Sciatic nerve (tissue), 2 donors: Measurements from ENCODE around the gene NHERF1. TPM values are rescaled to one million over a fixed set of nuclear protein-coding genes. Genes with fewer than 3 reads are reported as not detected.
A peak's percentile ranks its signal among the peaks of the same experiment; 100 is the strongest.

ENCODE experiments used
- ATAC-seq: fragments of 200-7000 bp; cut with Tn5 transposase; one replicate; pipeline ENCODE4 v1.9.1; 2020; ENCODE audit warnings: mild to moderate bottlenecking, moderate library complexity
- DNase-seq: peaks from one replicate; pipeline ENCODE4 v3.0.0-alpha.2; 2020; ENCODE audit warnings: low spot score
- intact Hi-C: fragments of 100-400 bp; cut with DNase I; formaldehyde crosslinking; loops from one replicate; pipeline ENCODE4 v1.14.2; 2022
- total RNA-seq: library from RNA; stranded (reverse); fragmentation: NEBNext Ultra II Directional; extraction: Animal tissue kit (Norgen Biotek cat#: 25700); gene quantifications from one replicate; pipeline ENCODE4 v1.2.1, GENCODE V29; 2021
- donor health status: DM: no; HTN: no; CAD: no.
- donor health status: DM: no; HTN: no; CAD: no.

Gene NHERF1
- total RNA-seq, 1 donor from 2014 or later: 39.0 TPM

DNA sequence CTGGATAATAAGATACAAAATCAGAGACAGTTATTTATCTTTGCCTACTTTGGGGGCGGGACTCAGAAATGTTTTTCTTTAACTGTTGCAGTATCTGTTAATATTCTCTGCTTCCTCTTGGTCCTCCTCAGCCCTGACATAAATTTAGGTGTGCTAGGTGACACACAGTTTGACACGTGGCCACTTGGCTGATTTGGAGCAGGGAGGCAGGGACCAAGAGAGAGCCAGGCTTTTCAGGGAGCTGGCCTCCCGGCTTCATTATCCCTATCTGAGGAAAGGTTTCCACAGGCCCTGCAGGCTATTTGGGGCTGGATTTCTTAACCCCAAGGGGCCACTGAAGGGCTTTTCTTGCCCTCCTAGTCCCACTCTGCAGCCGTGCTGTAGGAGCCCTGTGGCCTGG lies 47.8 kb downstream of the NHERF1 start:
- ATAC-seq: no peak

DNA sequence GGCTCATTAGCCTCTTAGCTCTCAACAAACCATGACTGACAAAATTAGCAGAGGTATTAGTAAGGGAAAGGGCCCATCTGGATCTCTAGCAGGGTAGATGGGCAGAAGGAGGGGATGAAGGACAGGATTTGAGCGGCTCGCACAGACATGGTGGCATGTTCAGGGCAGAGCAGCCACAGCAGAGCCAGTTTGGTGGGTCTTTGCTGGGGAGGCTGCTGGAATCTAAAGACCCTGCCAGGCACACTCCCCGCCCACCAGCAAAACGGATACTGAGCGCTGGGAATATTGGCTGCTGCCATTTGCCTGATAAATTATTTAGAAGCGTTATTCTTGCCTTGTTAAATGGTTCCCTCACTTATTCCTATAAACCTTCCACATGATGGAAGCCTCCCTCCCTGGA lies 48.4 kb downstream of the NHERF1 start:
- ATAC-seq (no peak), DNase-seq (no peak)
- intact Hi-C loops: no loop called here

More for the DNA sequence above, 47.8 kb downstream of the NHERF1 start:
- DNase-seq: no peak
- intact Hi-C loops: no loop called here

DNA sequence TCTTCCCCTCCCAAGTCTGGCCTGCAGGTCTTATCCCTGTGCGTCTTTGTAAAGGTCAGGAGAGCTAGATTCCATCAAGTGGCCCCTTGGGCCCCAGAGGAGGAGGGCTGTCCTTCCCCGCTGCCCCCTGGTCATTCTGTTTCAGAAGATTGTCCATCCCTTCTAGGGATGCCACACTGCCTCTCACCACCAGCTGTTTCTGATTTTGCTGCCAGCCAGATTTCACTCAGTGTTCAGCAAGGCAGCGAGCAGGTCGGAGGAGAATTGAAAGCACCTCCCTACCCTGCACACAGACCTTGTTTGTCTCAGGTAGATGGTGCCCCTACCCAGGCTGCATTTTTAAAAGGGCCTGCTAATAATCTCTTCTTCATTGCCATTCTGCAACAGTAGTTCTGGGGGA lies 49.4 kb downstream of the NHERF1 start:
- intact Hi-C loops: no loop called here
- ATAC-seq (peak; percentile 21), DNase-seq (no peak)

- DNase-seq (no peak), ATAC-seq (peak; percentile 47)
- intact Hi-C loops: no loop called here
Measured at GRCh38 chr17:74798239-74798707, 49.8 kb downstream of the NHERF1 start.

GRCh38 chr17:74799097-74799496 lies 50.7 kb downstream of the NHERF1 start:
- DNase-seq: no peak
- intact Hi-C loops: no loop called here
- no peak for ATAC-seq

GRCh38 chr17:74800531-74800930 lies 52.1 kb downstream of the NHERF1 start:
- intact Hi-C loops: no loop called here
- DNase-seq (no peak), ATAC-seq (no peak)

DNA sequence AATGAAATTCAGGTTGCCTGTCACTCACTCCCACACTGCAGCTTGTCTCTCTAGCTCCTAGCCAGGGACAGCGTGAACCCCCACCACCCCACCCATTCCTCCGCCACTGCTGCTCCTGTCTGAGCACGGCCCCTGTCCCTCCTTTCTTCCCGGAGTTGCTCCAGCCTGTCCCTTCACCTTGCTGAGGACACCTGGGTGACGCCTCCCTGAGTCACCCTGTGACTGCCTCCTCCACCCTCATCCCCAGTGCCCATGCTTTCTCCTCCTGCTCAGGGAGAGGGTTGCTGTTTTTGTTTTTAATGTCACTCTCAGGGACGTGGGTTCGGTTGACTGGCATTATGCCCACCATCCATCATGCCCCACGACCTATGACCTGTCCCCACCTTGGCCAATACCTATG lies 53.5 kb downstream of the NHERF1 start:
- intact Hi-C loops: no loop called here

GRCh38 chr17:74803388-74803930 lies 55.0 kb downstream of the NHERF1 start:
- intact Hi-C loops: no loop called here
- ATAC-seq: no peak
- no peak for DNase-seq

More for the DNA sequence above, 53.5 kb downstream of the NHERF1 start:
- DNase-seq (no peak), ATAC-seq (no peak)

GRCh38 chr17:74803971-74804370 lies 55.5 kb downstream of the NHERF1 start:
- intact Hi-C loops: no loop called here
- no peak for DNase-seq
- no peak for ATAC-seq

GRCh38 chr17:74804683-74805082 lies 56.3 kb downstream of the NHERF1 start:
- no peak for ATAC-seq

GRCh38 chr17:74805591-74805991 lies 57.2 kb downstream of the NHERF1 start:
- intact Hi-C loops: no loop called here
- DNase-seq: no peak
- ATAC-seq: no peak

More at GRCh38 chr17:74804683-74805082, 56.3 kb downstream of the NHERF1 start:
- intact Hi-C loops: no loop called here
- no peak for DNase-seq

- ATAC-seq: no peak
- intact Hi-C loops: no loop called here
- no peak for DNase-seq
Measured at GRCh38 chr17:74806334-74806733, 57.9 kb downstream of the NHERF1 start.

DNA sequence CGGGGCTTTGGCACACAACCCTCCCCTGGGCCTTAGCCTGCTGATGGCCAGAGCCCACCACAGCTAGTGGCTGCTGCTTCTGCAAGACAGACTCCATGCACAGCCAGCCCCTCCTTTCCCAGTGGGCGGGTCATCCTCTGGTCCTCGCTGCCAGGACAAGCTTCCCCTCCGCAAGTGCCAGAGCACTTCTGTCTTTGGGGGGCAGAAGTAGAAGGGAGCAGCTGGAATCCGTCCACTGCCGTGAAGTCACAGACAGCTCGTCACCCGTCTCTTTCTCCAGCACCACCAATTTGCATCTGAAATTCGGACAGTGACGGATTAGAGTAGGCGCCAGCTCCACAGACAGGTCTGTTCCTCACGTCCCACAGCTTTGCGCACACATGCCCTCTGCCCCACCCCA lies 59.0 kb downstream of the NHERF1 start:
- intact Hi-C loops: no loop called here
- DNase-seq: no peak
- no peak for ATAC-seq

GRCh38 chr17:74807925-74808324 lies 59.5 kb downstream of the NHERF1 start:
- no peak for DNase-seq
- intact Hi-C loops: no loop called here
- no peak for ATAC-seq

GRCh38 chr17:74808714-74809430 lies 60.4 kb downstream of the NHERF1 start:
- ATAC-seq (no peak), DNase-seq (no peak)
- intact Hi-C loops: no loop called here

GRCh38 chr17:74810699-74811485 lies 62.5 kb downstream of the NHERF1 start:
- DNase-seq (no peak), ATAC-seq (peak; percentile 82)
- intact Hi-C loops: no loop called here

DNA sequence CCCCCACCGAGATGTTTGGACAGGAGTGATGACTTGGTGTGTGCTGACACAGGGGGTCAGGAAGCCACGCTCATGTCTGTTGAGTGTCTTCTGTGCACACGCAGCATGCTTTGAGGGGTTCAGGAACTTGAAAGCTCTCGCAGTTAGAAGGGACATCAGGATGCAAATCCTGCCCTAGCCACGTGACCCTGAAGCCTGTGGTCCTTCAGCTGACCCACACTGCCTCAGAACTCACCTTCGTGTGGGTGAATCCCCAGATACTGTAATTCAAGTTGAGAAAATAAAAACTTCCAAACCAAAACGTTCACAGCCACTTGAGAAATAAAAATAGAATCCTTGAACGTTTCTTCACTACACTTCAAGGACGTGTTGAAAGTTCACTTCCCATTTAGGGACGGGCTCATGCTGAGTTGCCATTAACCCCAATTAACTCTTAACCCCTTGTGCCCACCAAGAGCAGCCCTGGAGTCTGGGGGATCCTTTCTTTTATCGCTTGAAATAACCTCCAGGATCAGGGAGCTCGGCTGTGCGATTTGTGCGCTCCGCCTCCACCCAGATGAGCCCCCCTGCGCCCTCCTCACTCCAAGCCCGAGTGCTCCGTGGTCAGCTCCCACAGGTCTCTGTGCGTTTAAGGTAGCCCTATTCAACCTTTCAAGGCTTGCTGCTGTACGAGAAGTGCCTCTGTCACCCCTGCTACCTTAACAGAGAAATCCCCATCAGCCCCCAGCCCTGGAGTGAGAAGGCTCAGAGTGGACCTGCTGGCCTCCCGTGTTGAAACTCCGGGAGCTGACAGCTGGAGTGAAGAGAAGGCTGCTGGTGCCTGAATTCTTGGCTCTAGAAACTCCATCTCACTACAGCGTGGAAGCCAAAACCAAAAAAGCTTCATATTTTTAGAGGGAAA lies 63.9 kb downstream of the NHERF1 start:
- DNase-seq: no peak
- ATAC-seq: peak; percentile 14
- intact Hi-C loops: no loop called here

- DNase-seq (no peak), ATAC-seq (no peak)
- intact Hi-C loops: no loop called here
Measured at GRCh38 chr17:74814453-74814852, 66.0 kb downstream of the NHERF1 start.

DNA sequence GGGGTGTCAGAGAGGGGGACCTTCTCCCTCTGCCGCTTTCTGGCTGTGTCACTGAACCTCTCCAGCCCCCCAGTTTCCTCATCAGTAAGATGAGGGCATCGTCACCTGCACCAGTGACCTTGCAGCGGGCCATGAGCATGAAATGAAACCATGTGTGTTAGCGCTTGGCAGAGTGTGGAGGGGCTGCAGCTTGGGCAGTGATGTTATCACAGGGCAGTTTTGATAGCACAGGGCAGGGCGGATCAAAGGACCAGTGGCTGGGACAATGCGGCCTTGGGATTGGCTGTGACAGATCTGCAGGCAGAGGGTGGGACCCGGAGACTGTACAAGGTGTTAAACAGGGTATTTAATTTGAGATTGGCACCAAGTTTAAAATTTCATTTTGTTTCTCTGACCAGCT lies 66.6 kb downstream of the NHERF1 start:
- intact Hi-C loops: no loop called here
- ATAC-seq: no peak

More for the DNA sequence above, 66.6 kb downstream of the NHERF1 start:
- no peak for DNase-seq
